H1 (cell line): ENCODE results near the gene MTFP1. TPM values are rescaled to one million over a fixed set of nuclear protein-coding genes. Genes with fewer than 3 reads are reported as not detected.

ENCODE experiments used
- CTCF ChIA-PET: fragments of 300-600 bp; sonication (Branson Sonifier 250); formaldehyde crosslinking; loops from one replicate; lab custom pipeline; 2021; ENCODE audit not compliant: partially characterized antibody; lab: Charles Lee
- POLR2A ChIA-PET: fragments of 300-600 bp; sonication (Branson Sonifier 250); formaldehyde crosslinking; loops from one replicate; lab custom pipeline; 2021; ENCODE audit warnings: inconsistent platforms; ENCODE audit not compliant: partially characterized antibody; lab: Charles Lee
- DNase-seq, 2 experiments: peaks; one replicate each; pipeline versions ENCODE4 v3.0.0 to v3.0.0-alpha.2; 2010 to 2022; ENCODE audit warnings: low spot score in 2 of 2, low read depth in 1 of 2, mixed read lengths in 1 of 2
- FAIRE-seq: peaks from 2 replicates; lab custom pipeline; 2011; peaks lifted over from hg19 to GRCh38; lab: Jason Lieb, UNC
- H2AFZ ChIP-seq: 2 replicates; pipeline ENCODE4 v1.8.1; 2012; ENCODE audit warnings: low read length, inconsistent platforms
- H2AK5ac ChIP-seq: 2 replicates; pipeline ENCODE4 v1.6.1; 2013; ENCODE audit warnings: low read depth, low read length
- H2BK120ac ChIP-seq: replicated peaks from 2 replicates; pipeline ENCODE3; 2013; ENCODE audit warnings: low read depth, low read length, inconsistent platforms
- H2BK12ac ChIP-seq: 2 replicates; pipeline ENCODE4 v1.6.1; 2013; ENCODE audit warnings: low read depth, low read length
- H2BK15ac ChIP-seq: 2 replicates; pipeline ENCODE4 v1.6.1; 2013; ENCODE audit warnings: low read length
- H2BK20ac ChIP-seq: 2 replicates; pipeline ENCODE4 v1.6.1; 2013; ENCODE audit warnings: low read length
- H2BK5ac ChIP-seq: 2 replicates; pipeline ENCODE4 v1.6.1; 2013; ENCODE audit warnings: low read depth, low read length
- H3K14ac ChIP-seq: 2 replicates; pipeline ENCODE4 v1.6.1; 2013; ENCODE audit warnings: inconsistent platforms; ENCODE audit not compliant: insufficient read length
- H3K18ac ChIP-seq: 2 replicates; pipeline ENCODE4 v1.6.1; 2013; ENCODE audit warnings: low read length; ENCODE audit errors: extremely low read depth
- H3K23ac ChIP-seq: 2 replicates; pipeline ENCODE4 v1.6.1; 2013; ENCODE audit warnings: inconsistent platforms; ENCODE audit not compliant: insufficient read length
- H3K23me2 ChIP-seq: 2 replicates; pipeline ENCODE4 v1.6.1; 2013; ENCODE audit warnings: low read depth, low read length
- H3K27ac ChIP-seq: 2 replicates; pipeline ENCODE4 v1.6.1; 2011; ENCODE audit warnings: low read depth, low read length, inconsistent platforms
- H3K27me3 ChIP-seq, 4 experiments: replicated peaks in 1 of 4; 1 replicate in 1 of 4; 2 replicates in 3 of 4; pipeline versions ENCODE4 v1.6.1 to v1.8.1; 2011 to 2013; ENCODE audit warnings: low read length in 3 of 4, mild to moderate bottlenecking in 3 of 4, inconsistent platforms in 2 of 4, mixed read lengths in 2 of 4, moderate library complexity in 1 of 4; ENCODE audit not compliant: control insufficient read depth in 3 of 4, insufficient read depth in 3 of 4; ENCODE audit errors: extremely low read depth in 1 of 4
- H3K36me3 ChIP-seq, 4 experiments: 2 replicates each; pipeline versions ENCODE4 v1.6.1 to v1.8.1; 2011 to 2013; ENCODE audit warnings: mild to moderate bottlenecking in 4 of 4, low read length in 3 of 4, moderate library complexity in 2 of 4, control low read depth in 1 of 4, inconsistent platforms in 1 of 4; ENCODE audit not compliant: insufficient read depth in 4 of 4, control insufficient read depth in 2 of 4
- H3K4ac ChIP-seq: replicated peaks from 2 replicates; pipeline ENCODE3; 2013; ENCODE audit warnings: low read length, low read depth, mixed read lengths, inconsistent platforms; ENCODE audit not compliant: insufficient read length
- H3K4me1 ChIP-seq, 4 experiments: replicated peaks in 1 of 4; 1 replicate in 1 of 4; 2 replicates in 3 of 4; pipeline versions ENCODE4 v1.6.1 to v1.8.1; 2011 to 2013; ENCODE audit warnings: low read length in 3 of 4, inconsistent platforms in 2 of 4, mixed read lengths in 1 of 4; ENCODE audit not compliant: insufficient read depth in 4 of 4, control insufficient read depth in 3 of 4
- H3K4me2 ChIP-seq, 2 experiments: 2 replicates each; pipeline versions ENCODE4 v1.6.1 to v1.8.1; 2011 to 2013; ENCODE audit warnings: low read depth in 2 of 2, low read length in 2 of 2, control low read depth in 1 of 2, inconsistent platforms in 1 of 2, mild to moderate bottlenecking in 1 of 2; ENCODE audit not compliant: insufficient read depth in 1 of 2
- H3K4me3 ChIP-seq, 4 experiments: fragments of 200-600, 300-600 bp in 1 of 4; sonication (generic), shearing (Covaris generic), sonication (Bioruptor Twin) in 1 of 4; 2 replicates each; pipeline versions ENCODE4 v1.5.1 to v1.8.1; 2011 to 2016; ENCODE audit warnings: low read length in 4 of 4, low read depth in 3 of 4, control low read depth in 2 of 4, inconsistent platforms in 2 of 4, mild to moderate bottlenecking in 2 of 4, mixed read lengths in 1 of 4, moderate library complexity in 1 of 4; ENCODE audit not compliant: insufficient read depth in 2 of 4; ENCODE audit errors: extremely low read depth in 1 of 4
- H3K56ac ChIP-seq: replicated peaks from 2 replicates; pipeline ENCODE3; 2013; ENCODE audit warnings: low read depth, mild to moderate bottlenecking, mixed read lengths, low read length, inconsistent platforms; ENCODE audit not compliant: insufficient read length
- H3K79me1 ChIP-seq: 2 replicates; pipeline ENCODE4 v1.6.1; 2013; ENCODE audit warnings: low read depth, low read length, control low read depth
- H3K79me2 ChIP-seq, 2 experiments: 2 replicates each; pipeline versions ENCODE4 v1.6.1 to v1.8.1; 2012 to 2013; ENCODE audit warnings: low read length in 2 of 2, mild to moderate bottlenecking in 2 of 2, inconsistent platforms in 1 of 2; ENCODE audit not compliant: insufficient read depth in 2 of 2, control insufficient read depth in 1 of 2
- H3K9ac ChIP-seq, 4 experiments: replicated peaks in 1 of 4; 1 replicate in 1 of 4; 2 replicates in 3 of 4; pipeline versions ENCODE4 v1.6.1 to v1.8.1; 2011 to 2013; ENCODE audit warnings: low read depth in 3 of 4, low read length in 3 of 4, control low read depth in 2 of 4, mild to moderate bottlenecking in 2 of 4, moderate library complexity in 2 of 4, inconsistent platforms in 1 of 4; ENCODE audit errors: extremely low read depth in 1 of 4
- H3K9me3 ChIP-seq, 2 experiments: 2 replicates each; pipeline versions ENCODE4 v1.6.1 to v1.8.1; 2012 to 2013; ENCODE audit warnings: mild to moderate bottlenecking in 2 of 2, moderate library complexity in 2 of 2, control low read depth in 1 of 2, inconsistent platforms in 1 of 2, low read depth in 1 of 2, low read length in 1 of 2, mixed read lengths in 1 of 2; ENCODE audit not compliant: insufficient read depth in 2 of 2
- H4K20me1 ChIP-seq, 2 experiments: replicated peaks in 1 of 2; 2 replicates each; pipeline versions ENCODE3 to v1.8.1; 2011 to 2013; ENCODE audit warnings: inconsistent platforms in 2 of 2, low read length in 2 of 2, mild to moderate bottlenecking in 1 of 2; ENCODE audit not compliant: insufficient read depth in 2 of 2, control insufficient read depth in 1 of 2
- H4K5ac ChIP-seq: 2 replicates; pipeline ENCODE4 v1.6.1; 2013; ENCODE audit warnings: low read length, low read depth, mixed read lengths, inconsistent platforms; ENCODE audit not compliant: insufficient read length
- H4K8ac ChIP-seq: 2 replicates; pipeline ENCODE4 v1.8.0; 2013; ENCODE audit warnings: mild to moderate bottlenecking, moderate library complexity, low read length, inconsistent platforms; ENCODE audit not compliant: insufficient read depth; ENCODE audit errors: extremely low read depth
- H4K91ac ChIP-seq: replicated peaks from 2 replicates; pipeline ENCODE3; 2013; ENCODE audit warnings: low read length, mixed read lengths, inconsistent platforms; ENCODE audit not compliant: insufficient read length
- BRCA1 ChIP-seq: IDR thresholded peaks from 2 replicates; pipeline ENCODE4 v1.6.1; 2012; ENCODE audit warnings: low read depth, low read length, improper control_type of control experiment
- CHD2 ChIP-seq: IDR thresholded peaks from 2 replicates; pipeline ENCODE4 v1.6.1; 2012; ENCODE audit warnings: low read length, improper control_type of control experiment
- E2F6 ChIP-seq: IDR thresholded peaks from 2 replicates; pipeline ENCODE4 v1.6.1; 2012; ENCODE audit warnings: inconsistent platforms
- EZH2 ChIP-seq: fragments of 200-600 bp; sonication (generic); IDR thresholded peaks from 2 replicates; pipeline ENCODE4 v1.7.1; 2012; ENCODE audit warnings: low read depth, mild to moderate bottlenecking, moderate library complexity, low read length, inconsistent platforms; ENCODE audit not compliant: severe bottlenecking
- POLR2A ChIP-seq, 2 experiments: IDR thresholded peaks; 1 replicate in 1 of 2; 2 replicates in 1 of 2; pipeline ENCODE4 v1.6.1; 2011; ENCODE audit warnings: low read depth in 2 of 2, low read length in 2 of 2, mild to moderate bottlenecking in 2 of 2; ENCODE audit errors: control extremely low read depth in 1 of 2
- RBBP5 ChIP-seq: IDR thresholded peaks from 2 replicates; pipeline ENCODE4 v1.7.1; 2012; ENCODE audit warnings: low read depth, mild to moderate bottlenecking, inconsistent platforms, low read length, moderate library complexity, borderline replicate concordance
- TAF1 ChIP-seq: IDR thresholded peaks from 2 replicates; pipeline ENCODE4 v1.6.1; 2011; ENCODE audit warnings: mild to moderate bottlenecking, low read depth, low read length
- TAF7 ChIP-seq: optimal IDR thresholded peaks from 2 replicates; pipeline ENCODE3; 2011; ENCODE audit warnings: low read depth, mild to moderate bottlenecking, inconsistent platforms, low read length, moderate library complexity, borderline replicate concordance
- USF2 ChIP-seq: IDR thresholded peaks from 2 replicates; pipeline ENCODE4 v1.6.1; 2011; ENCODE audit warnings: low read length, improper control_type of control experiment
- WGBS, 2 experiments: shearing (Covaris generic) in 1 of 2; methylation state at CpG; one replicate each; pipeline versions ENCODE4 v1.1.6 to v1.1.7; 2013 to 2015; ENCODE audit warnings: low lambda C conversion rate in 2 of 2, mixed read lengths in 2 of 2, inconsistent platforms in 1 of 2, low coverage in 1 of 2, missing lambda C conversion rate in 1 of 2; ENCODE audit not compliant: insufficient replicate concordance in 2 of 2, insufficient coverage in 1 of 2, insufficient read length in 1 of 2; ENCODE audit errors: extremely low coverage in 1 of 2, missing lambda C conversion rate in 1 of 2; 5-methylcytosine and 5-hydroxymethylcytosine counted together
- polyA plus RNA-seq, 7 experiments: library from polyadenylated mRNA; depleted of rRNA in 3 of 7; stranded (reverse) in 5 of 7; unstranded in 2 of 7; fragments of >200 nt in 5 of 7; fragments of 200-250 nt in 2 of 7; gene quantifications; 1 replicate in 5 of 7; 2 replicates in 1 of 7; 4 replicates in 1 of 7; pipeline versions ENCODE4 v1.2.1 to v1.2.3, GENCODE V29; 2011 to 2013; ENCODE audit warnings: missing spikeins in 2 of 7, mixed read lengths in 2 of 7
- total RNA-seq: library from RNA; stranded (reverse); fragmentation: NEBNext Ultra II Directional; extraction: Animal tissue kit (Norgen Biotek cat#: 25700); gene quantifications from 2 replicates; pipeline ENCODE4 v1.2.1, GENCODE V29; 2021

MTFP1 gene
- total and polyA plus RNA-seq, 2 of the 8 experiments (the other 6 are each of a cell fraction or from before 2014, with no cell fraction given): 59.8 to 98.8 TPM

GRCh38 chr22:30396871-30397655, 28.5 kb upstream of the MTFP1 start, which contains the start of gene SEC14L2:
Gene SEC14L2 (plus strand): TSS chr22:30397018. CDS start chr22:30397117, 99 bp downstream.
- H2BK15ac ChIP-seq: peak within 1 kb of the TSS; percentile 72; the same call in 1 of the 2 replicates
- H2AFZ ChIP-seq: peak within 1 kb of the TSS; percentile 15; the same call in 1 of the 2 replicates
- no peak within 1 kb of the TSS for H3K23ac ChIP-seq
- H4K8ac ChIP-seq: no peak within 1 kb of the TSS
- H2BK5ac ChIP-seq: no peak within 1 kb of the TSS
- H3K23me2 ChIP-seq: peaks cover 8% of the 10 kb centered on the region; the same call in 1 of the 2 replicates
- no peak for FAIRE-seq
- H2BK12ac ChIP-seq: peak within 1 kb of the TSS; percentile 20; the same call in 1 of the 2 replicates
- no peak within 1 kb of the TSS for H2BK120ac ChIP-seq
- 0 out of 2 replicates have a peak within 1 kb of the TSS, but pooled peaks have one; percentile 10 for H2AK5ac ChIP-seq
- peak in 1 of 2 experiments; percentile 83 for DNase-seq
- H3K4me3 ChIP-seq: peak within 1 kb of the TSS; percentile 48 to 74 (median 64)
- POLR2A ChIA-PET: interaction anchor here (0.6 to 6.5 kb wide), 10 partner anchors 9 to 892 kb away, joined by 3 to 39 read pairs (median 4); partner anchors contain the start of genes CCDC157, MTFP1 and SF3A1
- no peak within 1 kb of the TSS for H4K5ac ChIP-seq
- H3K36me3 ChIP-seq: no peaks in the 10 kb centered on the region
- peak within 1 kb of the TSS in 3 of 4 experiments; percentile 13 to 52 (median 13); a peak in 3 of 7 replicates for H3K9ac ChIP-seq
- H3K56ac ChIP-seq: no peak within 1 kb of the TSS
- H4K20me1 ChIP-seq: peaks cover 0 to 6% of the 10 kb centered on the region in 2 experiments
- CTCF ChIA-PET: interaction anchor here (0.8 to 12.0 kb wide), 11 partner anchors 9 to 89 kb away, joined by 3 to 164 read pairs (median 3); partner anchors contain the start of gene MTFP1
- H3K27ac ChIP-seq: no peak within 1 kb of the TSS
- peak within 1 kb of the TSS; percentile 59 to 75 for H3K4me2 ChIP-seq
- no peaks in the 10 kb centered on the region for H3K9me3 ChIP-seq
- peaks cover 2 to 16% (median 8%) of the 10 kb centered on the region in 4 experiments; a peak in 6 of 7 replicates for H3K27me3 ChIP-seq
- peaks cover 6 to 20% (median 10%) of the 10 kb centered on the region in 4 experiments for H3K4me1 ChIP-seq
- no peak within 1 kb of the TSS for H2BK20ac ChIP-seq
- WGBS, 2 experiments: 5% methylated on average over 39 of the region's 56 CpGs; no CpG with 5 or more reads in 1 of the 2 experiments
- no peak within 1 kb of the TSS for H3K4ac ChIP-seq
- H3K79me2 ChIP-seq: no peaks in the 10 kb centered on the region
- H3K14ac ChIP-seq: no peak within 1 kb of the TSS
- H4K91ac ChIP-seq: peak within 1 kb of the TSS; percentile 86
- H3K79me1 ChIP-seq: no peaks in the 10 kb centered on the region
- H3K18ac ChIP-seq: no peak within 1 kb of the TSS; the same call in none of the 2 replicates
- TF ChIP-seq TAF1 (peak; percentile 67; the same call in 1 of the 2 replicates), RBBP5 (no peak), EZH2 (no peak), CHD2 (peak; percentile 26; the same call in 1 of the 2 replicates), E2F6 (0 out of 2 replicates have a peak, but pooled peaks have one; percentile 15), POLR2A (IDR thresholded peaks at IDR 0.05; ENCODE audit: control extremely low read depth in 1 of 2, low read depth in 2 of 2, low read length in 2 of 2) (0 out of 3 replicates have a peak, but pooled peaks of 1 of the 2 experiments have one; percentile 43), USF2 (no peak), BRCA1 (no peak), TAF7 (peak; percentile 30)
